B cell (primary cell): ENCODE measurements around the gene EXOC4. TPM values are rescaled to one million over a fixed set of nuclear protein-coding genes. Genes with fewer than 3 reads are reported as not detected.

Source experiments
- ATAC-seq: fragments of 200-7000 bp; cut with Tn5 transposase; one replicate; pipeline ENCODE4 v1.10.0; 2021; ENCODE audit warnings: low read depth, mild to moderate bottlenecking, moderate number of reproducible peaks, moderate library complexity
- CTCF ChIA-PET: fragments of 350-600 bp; sonication (Branson Sonifier 250); formaldehyde crosslinking; loops from one replicate; lab custom pipeline; 2021; ENCODE audit warnings: antibody characterized with exemption, inconsistent platforms; lab: Charles Lee
- POLR2A ChIA-PET: fragments of 350-600 bp; sonication (Branson Sonifier 250); formaldehyde crosslinking; loops from one replicate; lab custom pipeline; 2021; ENCODE audit warnings: antibody characterized with exemption; lab: Charles Lee
- DNase-seq: peaks from one replicate; pipeline ENCODE4 v3.0.0; 2013
- H2AFZ ChIP-seq: 2 replicates; pipeline ENCODE4 v1.6.1; 2012; ENCODE audit warnings: mild to moderate bottlenecking, low read depth, low read length; ENCODE audit not compliant: insufficient read depth, poor library complexity, severe bottlenecking
- H3K27ac ChIP-seq, 2 donors: 1 replicate in 1 of 2; 2 replicates in 1 of 2; pipeline ENCODE4 v1.5.1; 2012 to 2013; ENCODE audit warnings: low read length in 2 of 2, mild to moderate bottlenecking in 2 of 2, moderate library complexity in 1 of 2
- H3K27me3 ChIP-seq, 4 experiments: fragments of 200-600 bp in 1 of 4; sonication (generic) in 1 of 4; replicated peaks in 1 of 4; 1 replicate in 2 of 4; 2 replicates in 2 of 4; pipeline versions ENCODE4 v1.6.1 to v1.7.0; 2013 to 2016; ENCODE audit warnings: low read length in 3 of 4, mild to moderate bottlenecking in 2 of 4, mixed read lengths in 1 of 4, moderate library complexity in 1 of 4; ENCODE audit not compliant: insufficient read depth in 4 of 4, control insufficient read depth in 3 of 4; ENCODE audit errors: control extremely low read depth in 1 of 4
- H3K36me3 ChIP-seq, 2 experiments: replicated peaks in 1 of 2; 1 replicate in 1 of 2; 2 replicates in 1 of 2; pipeline versions ENCODE4 v1.6.1 to v1.7.1; 2013; ENCODE audit warnings: low read length in 1 of 2; ENCODE audit not compliant: insufficient read depth in 2 of 2, control insufficient read depth in 1 of 2; ENCODE audit errors: control extremely low read depth in 1 of 2, extremely low read depth in 1 of 2
- H3K4me1 ChIP-seq, 2 donors: fragments of 200-600 bp in 1 of 2; sonication (generic) in 1 of 2; 1 replicate in 1 of 2; 2 replicates in 1 of 2; pipeline versions ENCODE4 v1.5.1 to v1.6.1; 2013 to 2017; ENCODE audit warnings: low read length in 2 of 2; ENCODE audit not compliant: control insufficient read depth in 2 of 2, insufficient read depth in 2 of 2
- H3K4me2 ChIP-seq: replicated peaks from 2 replicates; pipeline ENCODE3; 2012; ENCODE audit warnings: mild to moderate bottlenecking, low read depth, low read length; ENCODE audit not compliant: poor library complexity, severe bottlenecking
- H3K4me3 ChIP-seq, 5 experiments: fragments of 200-600 bp in 1 of 5; sonication (generic) in 1 of 5; 1 replicate in 3 of 5; 2 replicates in 2 of 5; pipeline versions ENCODE4 v1.5.1 to v1.7.0; 2011 to 2016; ENCODE audit warnings: low read length in 4 of 5, mild to moderate bottlenecking in 4 of 5, low read depth in 2 of 5, control low read depth in 1 of 5, moderate library complexity in 1 of 5; ENCODE audit not compliant: insufficient read depth in 1 of 5; ENCODE audit errors: control extremely low read depth in 1 of 5, extremely low read depth in 1 of 5
- H3K79me2 ChIP-seq: fragments of 200-600 bp; sonication (generic); one replicate; pipeline ENCODE4 v1.6.0; 2016; ENCODE audit warnings: low read length; ENCODE audit not compliant: control insufficient read depth, insufficient read depth
- H3K9ac ChIP-seq: fragments of 200-600 bp; sonication (generic); 2 replicates; pipeline ENCODE4 v1.6.1; 2017; ENCODE audit warnings: mild to moderate bottlenecking, low read length, moderate library complexity
- H3K9me3 ChIP-seq, 3 donors: one replicate each; pipeline versions ENCODE4 v1.6.1 to v1.7.1; 2013; ENCODE audit warnings: low read length in 2 of 3; ENCODE audit not compliant: control insufficient read depth in 2 of 3, insufficient read depth in 1 of 3; ENCODE audit errors: control extremely low read depth in 1 of 3
- H4K20me1 ChIP-seq: 2 replicates; pipeline ENCODE4 v1.6.0; 2012; ENCODE audit warnings: mild to moderate bottlenecking, low read length; ENCODE audit not compliant: insufficient read depth, control insufficient read depth, poor library complexity, severe bottlenecking
- H3K27ac Mint-ChIP-seq: one replicate; pipeline ENCODE4 v1.8.0; 2021; ENCODE audit warnings: mixed read lengths
- H3K27me3 Mint-ChIP-seq: one replicate; pipeline ENCODE4 v1.8.0; 2021; ENCODE audit warnings: mixed read lengths
- H3K4me1 Mint-ChIP-seq: one replicate; pipeline ENCODE4 v1.8.0; 2021; ENCODE audit warnings: mixed read lengths
- H3K4me3 Mint-ChIP-seq: one replicate; pipeline ENCODE4 v1.8.0; 2021; ENCODE audit warnings: mixed read lengths
- H3K9me3 Mint-ChIP-seq: one replicate; pipeline ENCODE4 v1.8.0; 2022; ENCODE audit warnings: mixed read lengths; ENCODE audit not compliant: insufficient read depth
- EZH2 ChIP-seq: IDR thresholded peaks from 2 replicates; pipeline ENCODE4 v1.6.1; 2012; ENCODE audit warnings: borderline replicate concordance, low read depth, mild to moderate bottlenecking, moderate library complexity, low read length; ENCODE audit not compliant: insufficient read depth, poor library complexity, severe bottlenecking
- WGBS: methylation state at CpG from one replicate; pipeline ENCODE4 v1.1.5; 2013; ENCODE audit warnings: missing lambda C conversion rate; ENCODE audit not compliant: insufficient coverage; 5-methylcytosine and 5-hydroxymethylcytosine counted together
- intact Hi-C: fragments of 100-400 bp; cut with micrococcal nuclease; formaldehyde crosslinking; loops from one replicate; pipeline ENCODE4 v1.10.0; 2022
- polyA plus RNA-seq: library from polyadenylated mRNA; depleted of rRNA; stranded (reverse); fragments of >200 nt; gene quantifications from 2 replicates; pipeline ENCODE4 v1.2.3, GENCODE V29; 2012
- total RNA-seq, 2 donors: library from RNA; stranded (reverse); fragments of 120-200 nt in 1 of 2; gene quantifications; 1 replicate in 1 of 2; 2 replicates in 1 of 2; pipeline versions ENCODE4 v1.2.3 to v1.2.4, GENCODE V29; 2013 to 2022
- TF ChIP-seq, protein P1 (sequence below): fragments of 200-600 bp; IDR thresholded peaks from one replicate; pipeline ENCODE4 v1.8.0; 2022; ENCODE audit warnings: antibody characterized with exemption, mild to moderate bottlenecking

Gene EXOC4
- total and polyA plus RNA-seq, 2 donors (not counting 1 experiment from before 2014, with no cell fraction given), result 16.7 to 135 TPM

- Histone ChIP-seq H4K20me1 (no peaks in the 10 kb centered on the region), H3K4me2 (no peak overlapping the region), H2AFZ (no peak overlapping the region), H3K27ac (no peak overlapping the region), H3K4me1 (no peaks in the 10 kb centered on the region), H3K9ac (no peak overlapping the region), H3K79me2 (no peaks in the 10 kb centered on the region), H3K27me3 (no peaks in the 10 kb centered on the region), H3K9me3 (no peaks in the 10 kb centered on the region), H3K4me3 (no peak overlapping the region), H3K36me3 (peaks cover 14 to 35% of the 10 kb centered on the region in 2 experiments)
- CTCF ChIA-PET, result no interaction called here
- Mint-ChIP-seq H3K4me3 (no peak overlapping the region), H3K4me1 (no peaks in the 10 kb centered on the region), H3K27ac (no peak overlapping the region), H3K9me3 (no peaks in the 10 kb centered on the region), H3K27me3 (no peaks in the 10 kb centered on the region)
- WGBS, result 95% methylated on average over 2 of the region's 3 CpGs
- no peak for TF ChIP-seq EZH2
- TF ChIP-seq, protein P1, sequence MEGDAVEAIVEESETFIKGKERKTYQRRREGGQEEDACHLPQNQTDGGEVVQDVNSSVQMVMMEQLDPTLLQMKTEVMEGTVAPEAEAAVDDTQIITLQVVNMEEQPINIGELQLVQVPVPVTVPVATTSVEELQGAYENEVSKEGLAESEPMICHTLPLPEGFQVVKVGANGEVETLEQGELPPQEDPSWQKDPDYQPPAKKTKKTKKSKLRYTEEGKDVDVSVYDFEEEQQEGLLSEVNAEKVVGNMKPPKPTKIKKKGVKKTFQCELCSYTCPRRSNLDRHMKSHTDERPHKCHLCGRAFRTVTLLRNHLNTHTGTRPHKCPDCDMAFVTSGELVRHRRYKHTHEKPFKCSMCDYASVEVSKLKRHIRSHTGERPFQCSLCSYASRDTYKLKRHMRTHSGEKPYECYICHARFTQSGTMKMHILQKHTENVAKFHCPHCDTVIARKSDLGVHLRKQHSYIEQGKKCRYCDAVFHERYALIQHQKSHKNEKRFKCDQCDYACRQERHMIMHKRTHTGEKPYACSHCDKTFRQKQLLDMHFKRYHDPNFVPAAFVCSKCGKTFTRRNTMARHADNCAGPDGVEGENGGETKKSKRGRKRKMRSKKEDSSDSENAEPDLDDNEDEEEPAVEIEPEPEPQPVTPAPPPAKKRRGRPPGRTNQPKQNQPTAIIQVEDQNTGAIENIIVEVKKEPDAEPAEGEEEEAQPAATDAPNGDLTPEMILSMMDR, result no peak
- DNase-seq (no peak), ATAC-seq (no peak)
- intact Hi-C loops, result no loop called here
- POLR2A ChIA-PET, result no interaction called here
Observed at GRCh38 chr7:133310232-133310862, 57.5 kb downstream of the EXOC4 start.

DNA sequence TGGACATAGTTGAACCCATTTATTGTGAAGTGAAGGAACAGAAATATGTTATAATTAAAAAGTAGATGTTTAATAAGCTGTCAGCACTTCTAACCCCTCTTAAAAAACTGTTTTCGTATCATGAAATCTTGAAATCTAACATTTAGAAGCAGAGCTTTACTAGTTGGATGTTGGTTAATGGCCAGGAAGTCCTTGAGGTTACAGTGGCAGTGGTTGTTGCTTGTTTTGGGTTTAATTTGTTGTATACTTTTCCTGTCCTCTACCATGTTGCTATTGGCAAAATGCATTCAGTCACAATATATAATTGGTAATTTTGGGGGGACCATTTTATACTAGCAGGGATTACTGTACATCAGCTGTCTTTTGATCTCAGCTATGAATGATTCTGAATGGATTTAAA, 60.7 kb downstream of the EXOC4 start:
- H3K9ac ChIP-seq, result no peak overlapping the region
- H2AFZ ChIP-seq, result no peak overlapping the region
- Mint-ChIP-seq H3K4me1 (no peaks in the 10 kb centered on the region), H3K9me3 (no peaks in the 10 kb centered on the region), H3K4me3 (no peak overlapping the region), H3K27me3 (no peaks in the 10 kb centered on the region), H3K27ac (no peak overlapping the region)
- TF ChIP-seq, protein P1, result no peak
- TF ChIP-seq EZH2, result no peak
- ChIA-PET CTCF (no interaction called here), POLR2A (no interaction called here)
- H3K27me3 ChIP-seq, result no peaks in the 10 kb centered on the region
- H3K4me2 ChIP-seq, result no peak overlapping the region
- H3K4me3 ChIP-seq, result no peak overlapping the region
- no peaks in the 10 kb centered on the region for H3K9me3 ChIP-seq
- no peaks in the 10 kb centered on the region for H4K20me1 ChIP-seq
- WGBS, result no CpG with 5 or more reads among the region's 1 CpG
- no peaks in the 10 kb centered on the region for H3K4me1 ChIP-seq
- no peak for ATAC-seq
- H3K27ac ChIP-seq, result no peak overlapping the region
- intact Hi-C loops, result no loop called here
- peaks cover 4 to 11% of the 10 kb centered on the region in 2 experiments for H3K36me3 ChIP-seq
- H3K79me2 ChIP-seq, result no peaks in the 10 kb centered on the region
- DNase-seq, result no peak
